IPS-20b (cell line): ENCODE data around the gene SLC16A11.
"Not testable (repeated sequence)": the region's sequence is repeated elsewhere in the genome, so short reads cannot be mapped to it uniquely, and the experiment has no call there.

Source experiments
- H3K27ac ChIP-seq: one replicate; pipeline ENCODE4 v1.5.1; 2013; ENCODE audit warnings: low read length
- H3K27me3 ChIP-seq: 2 replicates; pipeline ENCODE4 v1.6.1; 2013; ENCODE audit warnings: mild to moderate bottlenecking, low read length, inconsistent platforms; ENCODE audit not compliant: insufficient read depth
- H3K36me3 ChIP-seq: 2 replicates; pipeline ENCODE4 v1.6.1; 2013; ENCODE audit warnings: low read depth, mild to moderate bottlenecking, inconsistent platforms, low read length, moderate library complexity; ENCODE audit not compliant: insufficient read depth
- H3K4me1 ChIP-seq: 2 replicates; pipeline ENCODE4 v1.6.1; 2013; ENCODE audit warnings: mild to moderate bottlenecking, control low read depth, inconsistent platforms, low read length, moderate library complexity; ENCODE audit not compliant: insufficient read depth
- H3K4me3 ChIP-seq: 2 replicates; pipeline ENCODE4 v1.5.1; 2013; ENCODE audit warnings: mild to moderate bottlenecking, low read length, inconsistent platforms
- H3K9ac ChIP-seq: 2 replicates; pipeline ENCODE4 v1.6.1; 2013; ENCODE audit warnings: low read depth, mild to moderate bottlenecking, inconsistent platforms, low read length, moderate library complexity
- H3K9me3 ChIP-seq: 2 replicates; pipeline ENCODE4 v1.6.1; 2013; ENCODE audit warnings: mild to moderate bottlenecking, low read depth, low read length, inconsistent platforms; ENCODE audit not compliant: insufficient read depth

Gene SLC16A11

GRCh38 chr17:7001318-7001961 lies 42.5 kb downstream of the SLC16A11 start:
- no peak overlapping the region for H3K9ac ChIP-seq
- H3K4me1 ChIP-seq, result no peaks in the 10 kb centered on the region
- no peaks in the 10 kb centered on the region for H3K9me3 ChIP-seq
- peaks cover 8% of the 10 kb centered on the region; the same call in 1 of the 2 replicates for H3K27me3 ChIP-seq
- H3K4me3 ChIP-seq, result no peak overlapping the region
- no peak overlapping the region for H3K27ac ChIP-seq
- H3K36me3 ChIP-seq, result peaks cover 19% of the 10 kb centered on the region; the same call in 1 of the 2 replicates

GRCh38 chr17:6998855-6999508 lies 44.9 kb downstream of the SLC16A11 start:
- no peak overlapping the region for H3K9ac ChIP-seq
- peaks cover 19% of the 10 kb centered on the region; the same call in 1 of the 2 replicates for H3K36me3 ChIP-seq
- no peaks in the 10 kb centered on the region for H3K4me1 ChIP-seq
- peaks cover 31% of the 10 kb centered on the region for H3K27me3 ChIP-seq
- H3K27ac ChIP-seq, result no peak overlapping the region
- no peaks in the 10 kb centered on the region for H3K9me3 ChIP-seq
- no peak overlapping the region for H3K4me3 ChIP-seq

- Histone ChIP-seq H3K4me1 (no peaks in the 10 kb centered on the region), H3K27ac (no peak overlapping the region), H3K9ac (no peak overlapping the region), H3K4me3 (no peak overlapping the region), H3K36me3 (peaks cover 17% of the 10 kb centered on the region; the same call in 1 of the 2 replicates), H3K9me3 (no peaks in the 10 kb centered on the region), H3K27me3 (peaks cover 31% of the 10 kb centered on the region)
These were observed 46.7 kb downstream of the SLC16A11 start for GRCh38 chr17:6997171-6997570.

DNA sequence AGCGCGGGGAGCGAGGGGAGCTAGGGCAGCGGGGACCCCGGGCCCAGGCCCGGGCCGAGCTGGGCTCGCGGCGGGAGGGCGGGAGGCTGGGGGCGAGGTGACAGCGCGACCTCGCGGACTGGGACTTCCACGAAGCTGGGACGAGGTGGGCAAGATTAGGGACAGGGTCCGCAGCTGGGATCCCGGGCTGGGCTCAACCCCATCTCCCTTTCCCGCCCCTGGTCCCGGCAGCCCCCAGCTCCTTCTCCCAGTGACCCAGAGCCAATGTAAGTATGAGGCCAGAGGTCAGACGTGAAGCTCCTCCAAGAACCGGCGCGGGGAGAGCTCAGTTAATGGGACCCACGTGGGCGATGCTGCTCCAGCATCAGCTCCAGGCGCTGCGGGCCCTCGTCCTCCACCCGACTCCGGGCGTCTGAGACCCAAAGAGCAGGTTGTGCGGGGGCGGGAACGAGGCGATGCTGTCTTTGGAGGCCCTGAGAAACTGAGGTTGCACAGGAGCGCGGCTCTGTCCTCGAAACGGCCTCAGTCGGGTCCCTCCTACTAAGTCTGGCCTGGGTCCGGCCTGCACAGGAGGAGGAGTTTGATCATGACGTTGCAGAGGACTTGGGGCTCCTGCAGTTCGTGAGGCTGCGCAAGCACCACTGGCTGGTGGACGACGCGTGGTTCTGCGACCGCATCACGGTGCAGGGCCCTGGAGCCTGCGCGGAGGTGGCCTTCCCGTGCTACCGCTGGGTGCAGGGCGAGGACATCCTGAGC lies 47.5 kb downstream of the SLC16A11 start:
- Histone ChIP-seq H3K27ac (no peak overlapping the region), H3K4me3 (peak overlapping the region; percentile 72; the same call in 1 of the 2 replicates), H3K36me3 (peaks cover 12% of the 10 kb centered on the region; the same call in 1 of the 2 replicates), H3K27me3 (peaks cover 31% of the 10 kb centered on the region), H3K4me1 (no peaks in the 10 kb centered on the region), H3K9ac (no peak overlapping the region), H3K9me3 (no peaks in the 10 kb centered on the region)

GRCh38 chr17:6995500-6996255 lies 48.2 kb downstream of the SLC16A11 start, which contains the start of gene ALOX12:
ALOX12 (plus strand) TSS chr17:6996049; CDS start chr17:6996118, 69 bp downstream.
- peak within 1 kb of the TSS; percentile 45; the same call in 1 of the 2 replicates for H3K9ac ChIP-seq
- H3K36me3 ChIP-seq, result peaks cover 12% of the 10 kb centered on the region; the same call in 1 of the 2 replicates
- H3K4me1 ChIP-seq, result no peaks in the 10 kb centered on the region
- H3K27ac ChIP-seq, result no peak within 1 kb of the TSS
- H3K27me3 ChIP-seq, result peaks cover 31% of the 10 kb centered on the region
- H3K9me3 ChIP-seq, result no peaks in the 10 kb centered on the region
- peak within 1 kb of the TSS; percentile 72 for H3K4me3 ChIP-seq

DNA sequence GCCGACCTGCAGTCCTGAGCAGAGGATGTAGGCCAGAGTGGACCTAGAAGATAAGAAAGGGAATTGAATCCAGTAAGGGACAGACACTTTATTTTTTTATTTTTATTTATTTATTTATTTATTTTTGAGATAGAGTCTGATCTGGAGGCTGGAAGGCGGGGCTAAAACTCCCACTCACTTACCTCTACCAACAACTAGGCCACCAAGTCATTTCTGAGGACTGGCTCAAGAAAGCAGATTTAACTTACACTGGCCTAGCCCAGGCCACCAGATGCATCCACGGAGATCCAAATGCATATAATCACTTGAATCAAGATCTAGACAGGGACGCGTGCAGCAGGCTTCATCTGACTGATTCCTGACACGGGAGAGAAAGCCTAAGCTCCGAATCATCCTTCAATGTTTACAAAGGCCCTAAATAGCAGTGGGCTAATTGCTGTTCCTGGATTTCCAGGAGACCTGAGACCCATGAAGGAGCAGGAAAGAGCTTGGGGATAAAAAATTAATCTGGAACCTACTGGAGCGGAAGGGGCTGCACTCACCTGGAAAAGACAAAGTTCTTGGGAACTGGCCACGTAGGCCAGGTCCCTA lies 49.1 kb downstream of the SLC16A11 start:
- H3K9ac ChIP-seq, result no peak overlapping the region
- H3K36me3 ChIP-seq, result peaks cover 10% of the 10 kb centered on the region; the same call in 1 of the 2 replicates
- no peaks in the 10 kb centered on the region for H3K9me3 ChIP-seq
- no peaks in the 10 kb centered on the region for H3K4me1 ChIP-seq
- no peak overlapping the region for H3K4me3 ChIP-seq
- no peak overlapping the region for H3K27ac ChIP-seq
- peaks cover 31% of the 10 kb centered on the region for H3K27me3 ChIP-seq

DNA sequence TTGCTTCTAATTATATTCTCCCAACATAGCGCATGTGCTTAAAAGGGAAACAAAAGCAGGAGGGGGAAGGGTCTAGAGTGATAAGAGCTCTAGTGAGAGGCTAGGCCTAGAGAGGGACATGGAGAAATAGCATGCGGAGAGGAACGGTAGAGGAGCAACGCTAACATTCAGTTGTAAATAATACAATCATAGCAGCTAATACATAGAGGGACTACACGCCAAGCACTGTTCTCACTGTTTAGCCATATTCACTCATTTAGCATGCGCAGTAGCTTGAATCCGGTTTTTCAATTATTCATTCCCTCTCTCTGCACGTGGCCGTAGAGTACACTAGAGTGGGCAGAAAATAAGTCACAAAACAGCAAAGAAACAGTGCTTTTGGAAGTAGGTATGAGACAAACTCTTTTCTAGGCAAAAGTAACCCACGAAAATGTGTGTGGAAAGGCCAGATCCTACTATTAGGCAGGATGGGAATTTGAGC lies 49.7 kb downstream of the SLC16A11 start:
- Histone ChIP-seq H3K9me3 (no peaks in the 10 kb centered on the region), H3K9ac (no peak overlapping the region), H3K4me1 (no peaks in the 10 kb centered on the region), H3K4me3 (no peak overlapping the region), H3K27ac (no peak overlapping the region), H3K27me3 (peaks cover 31% of the 10 kb centered on the region), H3K36me3 (peaks cover 4% of the 10 kb centered on the region; the same call in 1 of the 2 replicates)

GRCh38 chr17:6993613-6994056 lies 50.3 kb downstream of the SLC16A11 start:
- not testable (repeated sequence) for H3K9ac ChIP-seq, H3K4me3 ChIP-seq, H3K27ac ChIP-seq, H3K4me1 ChIP-seq, H3K36me3 ChIP-seq, H3K9me3 ChIP-seq
- H3K27me3 ChIP-seq, result peaks cover 31% of the 10 kb centered on the region
